HG03175 (cell line): ENCODE results near the gene H19.

Source experiments
- ATAC-seq: cut with Tn5 transposase; IDR thresholded peaks from one replicate; pipeline ENCODE4 v1.9.1; 2021; ENCODE audit warnings: mild to moderate bottlenecking, moderate library complexity; ENCODE audit not compliant: unreplicated experiment

H19 gene

GRCh38 chr11:1948389-1948788 is 49.3 kb downstream of the H19 start:
- ATAC-seq = no peak

GRCh38 chr11:1947592-1948237 is 49.9 kb downstream of the H19 start:
- ATAC-seq = peak; percentile 30

DNA sequence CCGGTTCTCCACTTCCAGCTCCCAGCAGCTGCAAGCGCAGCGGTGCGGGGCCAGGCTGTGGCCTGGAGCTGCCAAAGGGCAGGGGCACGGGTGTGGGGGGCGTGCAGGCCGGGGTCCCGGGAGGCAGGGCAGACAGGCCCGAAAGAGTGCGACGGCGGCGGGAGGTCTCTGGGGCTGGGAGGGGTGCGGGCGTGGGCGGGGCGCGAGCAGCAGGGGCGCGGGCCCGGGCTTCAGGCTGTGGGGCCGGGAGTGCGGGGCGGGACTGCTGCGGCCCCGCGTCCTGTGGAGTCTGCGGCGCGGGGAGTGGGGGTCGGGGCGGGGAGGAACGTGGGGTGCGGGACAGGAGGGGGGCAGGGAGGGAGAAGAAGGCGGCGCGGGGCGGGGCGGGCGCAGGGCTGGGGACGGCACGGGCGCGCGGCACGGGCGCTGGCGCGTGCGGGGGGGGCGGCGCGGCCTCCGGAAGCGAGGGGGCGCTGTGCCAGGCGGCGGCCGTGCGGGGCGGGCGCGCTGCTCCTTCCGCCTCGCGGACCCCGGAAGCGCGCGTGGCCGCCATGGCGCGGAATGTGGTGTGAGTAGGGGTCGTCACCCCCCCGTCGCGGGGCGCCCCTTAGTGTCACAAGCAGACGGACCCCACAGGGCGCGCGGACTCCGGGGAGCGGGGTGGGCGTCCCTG is 50.7 kb downstream of the H19 start, which contains the start of gene MRPL23:
Gene MRPL23, plus strand, starts transcription at position 521 of the 673 bp plus-strand sequence. Its CDS starts 31 bp downstream, at position 552.
- peak; percentile 59 for ATAC-seq
